Activated CD4-positive, alpha-beta T cell treated with anti-CD3 and anti-CD28 coated beads for 24 hours (primary cell): ENCODE measurements around the gene NTF3.

ENCODE experiments used
- DNase-seq, 2 donors: peaks; one replicate each; pipeline ENCODE4 v3.0.0-alpha.2; 2020; ENCODE audit warnings: low read depth in 2 of 2

The NTF3 gene

DNA sequence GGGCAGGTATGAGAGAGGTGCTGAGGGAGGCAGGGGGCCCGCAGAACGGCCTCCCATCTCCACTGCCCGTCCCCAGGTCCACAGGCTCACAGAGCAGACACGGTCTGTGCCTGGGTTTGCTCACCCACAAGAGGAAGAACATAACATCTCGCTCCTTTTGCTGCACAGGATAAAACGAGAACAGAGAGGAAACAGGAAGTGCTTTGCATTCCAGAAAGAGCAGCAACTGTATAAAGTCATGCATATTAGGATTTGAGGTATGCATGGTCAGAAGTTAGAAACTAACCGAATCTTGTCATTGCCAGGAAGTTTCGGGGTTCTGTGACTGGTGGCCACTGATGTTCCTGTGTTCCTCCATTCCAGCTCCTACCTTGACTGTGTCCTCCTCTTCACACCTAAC is 25.0 kb downstream of the NTF3 start:
- no peak for DNase-seq

GRCh38 chr12:5458229-5459050 is 26.5 kb downstream of the NTF3 start:
- DNase-seq: no peak

- DNase-seq: no peak
These were observed 27.3 kb downstream of the NTF3 start for GRCh38 chr12:5459051-5459782.

DNA sequence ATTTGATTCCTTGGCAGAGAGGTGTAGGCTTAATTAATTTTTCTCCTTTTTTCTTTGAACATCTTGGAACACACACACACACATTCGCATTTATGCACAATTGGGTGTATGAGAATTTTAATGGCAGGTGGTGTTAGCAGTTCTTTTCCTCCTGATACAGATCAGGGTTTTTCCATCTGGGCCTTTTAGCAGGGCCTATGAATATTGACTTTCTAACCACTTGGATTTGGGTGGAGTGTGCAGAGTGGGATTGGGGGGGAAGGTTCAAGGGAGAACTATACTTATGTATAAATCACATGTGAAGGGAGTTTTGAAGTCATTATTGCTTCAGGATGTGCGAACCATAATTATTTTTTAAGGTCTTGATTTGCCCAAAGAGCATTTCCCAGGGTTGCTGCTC is 28.9 kb downstream of the NTF3 start:
- DNase-seq: no peak

DNA sequence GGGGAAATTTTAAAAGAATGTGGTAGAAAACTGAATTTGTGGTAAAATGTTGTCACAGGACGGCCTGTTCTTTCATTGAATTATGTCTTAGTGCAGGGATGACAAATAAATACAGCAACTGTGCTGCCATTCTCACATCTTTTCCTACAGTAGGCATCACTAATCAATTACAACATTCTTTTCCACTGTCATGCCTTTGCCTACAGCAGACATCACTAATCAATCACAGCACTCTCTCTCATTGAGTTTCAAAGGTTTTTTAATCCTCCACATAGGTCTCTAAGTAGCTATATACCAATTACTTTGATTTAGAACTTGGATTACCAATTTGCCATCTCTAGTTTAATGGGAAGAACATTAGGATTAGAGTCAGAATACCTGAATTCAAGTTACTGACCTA is 30.1 kb downstream of the NTF3 start:
- no peak for DNase-seq

- no peak for DNase-seq
These were observed 32.2 kb downstream of the NTF3 start for GRCh38 chr12:5464096-5464495.

GRCh38 chr12:5465384-5465783 is 33.5 kb downstream of the NTF3 start:
- DNase-seq: no peak

DNA sequence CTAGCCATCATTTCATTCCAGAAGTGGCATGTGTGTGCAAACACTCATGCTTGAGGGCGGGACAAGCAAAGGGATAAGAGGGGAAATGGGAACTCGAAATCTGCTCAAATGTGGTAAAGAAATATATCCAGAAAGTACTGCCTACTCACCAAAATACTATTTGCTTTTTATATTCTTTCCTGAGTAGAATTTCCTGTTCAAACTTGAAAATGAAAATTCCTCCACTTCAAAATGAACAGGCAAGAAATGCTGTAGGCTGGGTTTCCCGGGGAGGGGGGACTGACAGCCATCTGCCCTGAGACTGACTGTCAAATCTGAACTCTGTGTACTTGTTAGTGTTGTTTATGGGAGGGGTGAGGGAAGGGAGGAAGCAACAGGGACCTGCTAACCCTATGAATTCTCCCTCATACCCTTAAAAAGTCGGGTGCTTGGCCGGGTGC is 34.6 kb downstream of the NTF3 start:
- no peak for DNase-seq

DNA sequence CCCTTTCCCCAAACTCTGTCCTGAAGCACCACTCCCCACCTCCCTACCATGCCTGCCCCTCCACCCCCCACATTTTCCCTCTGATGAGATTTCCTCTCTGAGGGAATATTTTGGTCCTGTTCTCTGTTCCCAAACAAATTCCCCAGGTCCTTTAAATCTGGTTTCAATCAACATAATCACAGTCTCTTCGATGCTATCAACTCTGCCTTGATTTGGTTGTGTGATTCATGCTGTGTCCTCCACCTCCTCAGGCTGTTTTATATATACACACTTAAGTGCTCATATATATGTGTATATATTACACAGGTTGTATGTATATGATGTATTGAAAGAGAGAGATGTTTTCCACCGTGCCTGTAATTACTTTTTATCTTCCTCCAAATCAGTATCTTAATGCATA is 36.0 kb downstream of the NTF3 start:
- DNase-seq: no peak

GRCh38 chr12:5470221-5470620 is 38.3 kb downstream of the NTF3 start:
- no peak for DNase-seq

DNA sequence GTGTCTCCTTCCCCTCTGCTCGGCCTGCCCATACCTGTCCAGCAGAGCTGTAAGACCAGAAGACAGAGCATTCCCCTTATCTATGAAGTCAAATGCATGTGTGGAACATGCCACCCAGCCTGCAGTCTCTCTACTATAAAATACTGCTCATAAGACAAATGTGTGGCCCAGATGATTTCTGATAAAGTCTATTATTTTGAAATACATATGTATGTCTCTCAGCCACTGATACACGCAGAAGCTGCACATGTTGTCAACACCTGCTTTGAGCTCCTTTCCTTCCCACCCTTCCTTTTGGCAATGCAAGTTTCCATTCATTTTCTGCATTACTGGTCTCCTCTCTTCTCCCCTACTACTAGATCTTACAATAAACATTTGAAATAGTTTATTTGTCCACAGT is 38.8 kb downstream of the NTF3 start:
- no peak for DNase-seq

- no peak for DNase-seq
These were observed 41.3 kb downstream of the NTF3 start for GRCh38 chr12:5473076-5473782.

- no peak for DNase-seq
These were observed 41.8 kb downstream of the NTF3 start for GRCh38 chr12:5473783-5474116.

- no peak for DNase-seq
These were observed 44.4 kb downstream of the NTF3 start for GRCh38 chr12:5476356-5476755.

GRCh38 chr12:5478081-5478706 is 46.3 kb downstream of the NTF3 start:
- DNase-seq: no peak

GRCh38 chr12:5479761-5480160 is 47.9 kb downstream of the NTF3 start:
- DNase-seq: no peak

DNA sequence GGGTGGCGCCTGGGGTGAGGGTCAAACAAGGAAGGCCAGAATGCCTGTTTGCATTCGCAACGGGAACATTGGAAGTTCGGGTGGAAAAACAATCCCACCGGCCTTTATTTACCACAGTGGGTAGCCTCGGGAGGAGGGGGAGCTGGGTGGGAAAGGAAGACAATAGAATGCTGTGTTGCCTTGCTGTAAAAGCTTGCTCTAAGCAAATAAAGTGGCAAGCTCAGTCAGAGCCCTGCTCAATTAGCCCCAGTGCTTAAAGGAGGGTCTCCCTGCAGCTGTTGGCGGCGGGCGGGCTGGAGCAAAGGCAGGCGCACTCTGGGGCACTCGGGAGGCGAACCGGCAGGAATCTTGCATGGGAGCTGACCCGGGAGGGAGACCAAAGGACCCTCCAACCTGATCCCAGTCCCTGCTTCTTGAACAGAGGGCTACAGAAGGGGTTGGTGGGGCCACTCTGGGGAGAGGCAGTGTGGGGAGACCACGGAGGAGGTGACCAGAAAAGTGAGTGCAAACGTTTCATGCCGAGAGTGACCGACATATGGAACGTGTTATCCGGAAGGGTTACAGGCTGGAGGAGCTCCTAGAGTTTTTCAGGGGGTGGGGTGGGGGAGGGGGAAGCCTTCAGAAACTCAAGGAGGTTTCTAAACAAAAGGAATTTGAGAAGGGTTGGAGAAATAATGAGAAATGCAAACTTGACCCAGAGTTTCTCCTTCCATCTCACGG is 48.5 kb downstream of the NTF3 start:
- no peak for DNase-seq

DNA sequence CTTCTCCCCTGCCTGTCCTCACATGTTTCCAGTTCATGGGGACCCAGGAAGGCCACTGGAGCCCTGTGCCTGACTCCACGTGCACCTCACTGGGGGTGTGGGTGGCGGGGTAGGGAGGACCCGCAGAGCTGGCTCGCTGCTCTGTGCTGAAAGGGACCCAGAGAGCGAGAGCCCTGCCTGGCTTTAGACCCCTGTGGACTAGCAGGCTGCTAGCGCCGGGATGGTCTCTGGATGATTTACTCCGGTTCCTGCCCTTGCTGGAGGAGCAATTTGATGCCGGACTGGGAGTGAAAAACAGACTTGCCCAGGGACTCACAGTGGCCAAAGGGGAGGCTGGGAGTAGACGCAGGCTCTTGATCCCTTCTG is 49.0 kb downstream of the NTF3 start:
- DNase-seq: no peak

GRCh38 chr12:5481645-5482044 is 49.7 kb downstream of the NTF3 start:
- DNase-seq: no peak

- DNase-seq: no peak
These were observed 52.5 kb downstream of the NTF3 start for GRCh38 chr12:5484426-5484825.

DNA sequence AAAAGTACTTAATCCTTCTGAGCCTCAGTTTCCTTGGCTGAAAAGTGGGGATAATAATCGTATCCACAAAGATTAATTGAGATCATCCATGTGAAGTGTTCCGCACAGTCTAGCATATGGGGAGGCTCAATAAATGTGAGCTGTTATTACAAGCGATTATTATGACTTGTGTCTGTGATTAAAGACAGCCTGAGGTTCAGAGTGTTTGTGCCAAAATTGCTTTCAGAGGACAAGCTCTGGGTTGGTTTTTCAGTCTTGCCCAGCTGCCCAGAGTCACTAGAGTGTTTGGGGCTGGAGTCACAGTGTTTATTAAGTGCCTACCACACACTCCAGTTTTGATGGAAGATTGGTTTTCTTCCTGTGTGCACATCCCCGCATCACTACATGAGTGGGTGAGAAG is 53.5 kb downstream of the NTF3 start:
- no peak for DNase-seq

DNA sequence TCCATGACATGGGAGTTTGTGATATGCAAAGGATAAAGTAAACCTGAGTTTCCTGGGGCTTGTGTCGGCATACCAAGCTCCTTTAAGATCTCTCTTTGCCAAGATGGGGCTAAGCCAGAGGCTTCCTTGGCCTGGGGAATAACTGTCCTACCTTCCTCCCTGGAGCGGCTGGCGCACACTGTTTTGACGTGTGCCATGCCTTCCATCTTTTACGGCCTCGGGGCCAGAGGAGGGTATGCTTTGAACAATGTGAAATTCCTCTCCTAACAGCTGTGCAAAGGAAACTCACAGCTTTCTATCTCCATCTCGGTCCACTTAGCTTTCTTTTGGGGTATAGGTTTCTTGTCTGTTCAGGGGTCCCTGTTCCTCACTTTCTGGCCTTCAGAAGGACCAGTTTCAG is 55.2 kb downstream of the NTF3 start:
- DNase-seq: no peak
